HL-60 (cell line): Measurements from ENCODE around the gene FRK.

Experiments
- CTCF ChIP-seq: IDR thresholded peaks from one replicate; pipeline ENCODE4 v1.5.1; 2011; ENCODE audit warnings: low read length, control low read depth, inconsistent platforms; ENCODE audit not compliant: insufficient read depth
- GABPA ChIP-seq: IDR thresholded peaks from 2 replicates; pipeline ENCODE4 v1.6.1; 2012; ENCODE audit warnings: low read depth
- POLR2AphosphoS5 ChIP-seq: IDR thresholded peaks from 2 replicates; pipeline ENCODE4 v1.6.1; 2012; ENCODE audit warnings: low read depth
- SPI1 ChIP-seq: IDR thresholded peaks from 2 replicates; pipeline ENCODE4 v1.6.1; 2012; ENCODE audit warnings: low read depth, mild to moderate bottlenecking, borderline replicate concordance
- TF ChIP-seq, protein P1 (sequence below): IDR thresholded peaks from 2 replicates; pipeline ENCODE4 v1.6.1; 2012; ENCODE audit warnings: low read depth; ENCODE audit not compliant: insufficient replicate concordance

DNA sequence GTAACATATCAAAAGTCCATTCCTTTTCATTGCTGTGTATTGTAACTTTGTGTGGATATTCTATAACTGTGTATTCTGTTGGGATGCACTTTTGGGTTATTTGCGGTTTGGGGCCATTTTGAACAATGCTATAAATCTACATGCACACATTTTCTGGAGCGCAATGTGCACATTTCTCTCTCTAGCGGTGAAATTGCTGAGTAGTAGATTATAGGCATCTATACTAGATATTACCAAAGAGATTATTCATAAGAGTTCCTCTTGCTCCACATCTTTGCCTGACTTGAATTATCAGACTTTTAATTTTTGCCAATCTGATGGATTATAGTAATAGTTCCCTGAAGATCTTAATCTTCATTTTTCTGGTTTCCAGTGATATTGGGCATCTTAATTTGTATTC is 18.3 kb upstream of the FRK start:
- TF ChIP-seq CTCF, result no peak
- TF ChIP-seq POLR2AphosphoS5, result no peak
- TF ChIP-seq, protein P1, sequence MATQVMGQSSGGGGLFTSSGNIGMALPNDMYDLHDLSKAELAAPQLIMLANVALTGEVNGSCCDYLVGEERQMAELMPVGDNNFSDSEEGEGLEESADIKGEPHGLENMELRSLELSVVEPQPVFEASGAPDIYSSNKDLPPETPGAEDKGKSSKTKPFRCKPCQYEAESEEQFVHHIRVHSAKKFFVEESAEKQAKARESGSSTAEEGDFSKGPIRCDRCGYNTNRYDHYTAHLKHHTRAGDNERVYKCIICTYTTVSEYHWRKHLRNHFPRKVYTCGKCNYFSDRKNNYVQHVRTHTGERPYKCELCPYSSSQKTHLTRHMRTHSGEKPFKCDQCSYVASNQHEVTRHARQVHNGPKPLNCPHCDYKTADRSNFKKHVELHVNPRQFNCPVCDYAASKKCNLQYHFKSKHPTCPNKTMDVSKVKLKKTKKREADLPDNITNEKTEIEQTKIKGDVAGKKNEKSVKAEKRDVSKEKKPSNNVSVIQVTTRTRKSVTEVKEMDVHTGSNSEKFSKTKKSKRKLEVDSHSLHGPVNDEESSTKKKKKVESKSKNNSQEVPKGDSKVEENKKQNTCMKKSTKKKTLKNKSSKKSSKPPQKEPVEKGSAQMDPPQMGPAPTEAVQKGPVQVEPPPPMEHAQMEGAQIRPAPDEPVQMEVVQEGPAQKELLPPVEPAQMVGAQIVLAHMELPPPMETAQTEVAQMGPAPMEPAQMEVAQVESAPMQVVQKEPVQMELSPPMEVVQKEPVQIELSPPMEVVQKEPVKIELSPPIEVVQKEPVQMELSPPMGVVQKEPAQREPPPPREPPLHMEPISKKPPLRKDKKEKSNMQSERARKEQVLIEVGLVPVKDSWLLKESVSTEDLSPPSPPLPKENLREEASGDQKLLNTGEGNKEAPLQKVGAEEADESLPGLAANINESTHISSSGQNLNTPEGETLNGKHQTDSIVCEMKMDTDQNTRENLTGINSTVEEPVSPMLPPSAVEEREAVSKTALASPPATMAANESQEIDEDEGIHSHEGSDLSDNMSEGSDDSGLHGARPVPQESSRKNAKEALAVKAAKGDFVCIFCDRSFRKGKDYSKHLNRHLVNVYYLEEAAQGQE, result no peak
- no peak for TF ChIP-seq GABPA
- no peak for TF ChIP-seq SPI1
